ENCODE data around the gene IFT57.

DNA sequence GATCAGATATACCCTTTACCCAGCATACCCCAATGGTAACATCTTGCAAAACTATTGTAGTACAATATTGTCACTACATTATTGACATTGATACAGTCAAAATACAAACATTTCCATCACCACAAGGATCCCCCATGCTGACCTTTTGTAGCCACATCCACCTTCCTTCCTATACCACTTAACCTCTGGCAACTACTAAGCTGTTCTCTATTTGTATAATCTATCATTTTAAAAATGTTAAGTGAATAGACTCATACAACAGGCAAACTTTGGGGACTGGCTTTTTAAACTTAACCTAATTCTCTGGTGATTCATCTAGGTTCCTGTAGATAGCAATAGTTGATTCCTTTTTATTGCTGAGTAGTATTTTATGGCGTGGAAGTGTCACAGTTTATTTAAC is 29.6 kb upstream of the IFT57 start:
- TF ChIP-seq, protein P1, sequence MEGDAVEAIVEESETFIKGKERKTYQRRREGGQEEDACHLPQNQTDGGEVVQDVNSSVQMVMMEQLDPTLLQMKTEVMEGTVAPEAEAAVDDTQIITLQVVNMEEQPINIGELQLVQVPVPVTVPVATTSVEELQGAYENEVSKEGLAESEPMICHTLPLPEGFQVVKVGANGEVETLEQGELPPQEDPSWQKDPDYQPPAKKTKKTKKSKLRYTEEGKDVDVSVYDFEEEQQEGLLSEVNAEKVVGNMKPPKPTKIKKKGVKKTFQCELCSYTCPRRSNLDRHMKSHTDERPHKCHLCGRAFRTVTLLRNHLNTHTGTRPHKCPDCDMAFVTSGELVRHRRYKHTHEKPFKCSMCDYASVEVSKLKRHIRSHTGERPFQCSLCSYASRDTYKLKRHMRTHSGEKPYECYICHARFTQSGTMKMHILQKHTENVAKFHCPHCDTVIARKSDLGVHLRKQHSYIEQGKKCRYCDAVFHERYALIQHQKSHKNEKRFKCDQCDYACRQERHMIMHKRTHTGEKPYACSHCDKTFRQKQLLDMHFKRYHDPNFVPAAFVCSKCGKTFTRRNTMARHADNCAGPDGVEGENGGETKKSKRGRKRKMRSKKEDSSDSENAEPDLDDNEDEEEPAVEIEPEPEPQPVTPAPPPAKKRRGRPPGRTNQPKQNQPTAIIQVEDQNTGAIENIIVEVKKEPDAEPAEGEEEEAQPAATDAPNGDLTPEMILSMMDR (IDR thresholded peaks at IDR 0.05; ENCODE audit: poor library complexity, severe bottlenecking) = no peak
- no peak for TF ChIP-seq POLR2AphosphoS5 (IDR thresholded peaks at IDR 0.05)
- TF ChIP-seq SMC3 (conservative IDR thresholded peaks at IDR 0.05; ENCODE audit: poor library complexity) = no peak

Data from neural cell (in vitro differentiated cells).